Measurements from ENCODE around the gene LIM2.

DNA sequence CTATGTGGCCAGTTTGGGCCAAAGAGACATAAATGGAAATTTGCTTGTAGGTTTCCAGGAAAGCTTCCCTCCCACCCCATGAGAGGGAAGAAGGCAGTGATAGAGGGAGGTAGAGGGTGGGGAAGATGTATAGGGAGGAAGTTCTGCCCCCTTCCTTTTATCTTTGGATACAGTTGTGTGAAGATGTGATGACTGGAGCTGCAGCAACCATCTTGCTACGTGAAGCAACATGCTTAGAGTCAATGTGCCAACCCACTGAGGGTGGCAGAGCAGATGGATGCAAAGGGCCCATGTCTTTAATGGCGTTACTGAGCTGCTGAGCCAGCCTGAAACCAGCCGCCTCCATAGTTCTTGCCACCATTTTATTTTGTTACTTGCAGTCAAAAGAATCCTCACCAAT lies 56.6 kb downstream of the LIM2 start:
- TF ChIP-seq, protein P1, sequence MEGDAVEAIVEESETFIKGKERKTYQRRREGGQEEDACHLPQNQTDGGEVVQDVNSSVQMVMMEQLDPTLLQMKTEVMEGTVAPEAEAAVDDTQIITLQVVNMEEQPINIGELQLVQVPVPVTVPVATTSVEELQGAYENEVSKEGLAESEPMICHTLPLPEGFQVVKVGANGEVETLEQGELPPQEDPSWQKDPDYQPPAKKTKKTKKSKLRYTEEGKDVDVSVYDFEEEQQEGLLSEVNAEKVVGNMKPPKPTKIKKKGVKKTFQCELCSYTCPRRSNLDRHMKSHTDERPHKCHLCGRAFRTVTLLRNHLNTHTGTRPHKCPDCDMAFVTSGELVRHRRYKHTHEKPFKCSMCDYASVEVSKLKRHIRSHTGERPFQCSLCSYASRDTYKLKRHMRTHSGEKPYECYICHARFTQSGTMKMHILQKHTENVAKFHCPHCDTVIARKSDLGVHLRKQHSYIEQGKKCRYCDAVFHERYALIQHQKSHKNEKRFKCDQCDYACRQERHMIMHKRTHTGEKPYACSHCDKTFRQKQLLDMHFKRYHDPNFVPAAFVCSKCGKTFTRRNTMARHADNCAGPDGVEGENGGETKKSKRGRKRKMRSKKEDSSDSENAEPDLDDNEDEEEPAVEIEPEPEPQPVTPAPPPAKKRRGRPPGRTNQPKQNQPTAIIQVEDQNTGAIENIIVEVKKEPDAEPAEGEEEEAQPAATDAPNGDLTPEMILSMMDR (tag by site-specific recombination; IDR thresholded peaks at IDR 0.05) = no peak
- no peak for TF ChIP-seq ZBTB7A (tag by site-specific recombination; IDR thresholded peaks at IDR 0.05; ENCODE audit: low read depth)
- TF ChIP-seq, protein P2, sequence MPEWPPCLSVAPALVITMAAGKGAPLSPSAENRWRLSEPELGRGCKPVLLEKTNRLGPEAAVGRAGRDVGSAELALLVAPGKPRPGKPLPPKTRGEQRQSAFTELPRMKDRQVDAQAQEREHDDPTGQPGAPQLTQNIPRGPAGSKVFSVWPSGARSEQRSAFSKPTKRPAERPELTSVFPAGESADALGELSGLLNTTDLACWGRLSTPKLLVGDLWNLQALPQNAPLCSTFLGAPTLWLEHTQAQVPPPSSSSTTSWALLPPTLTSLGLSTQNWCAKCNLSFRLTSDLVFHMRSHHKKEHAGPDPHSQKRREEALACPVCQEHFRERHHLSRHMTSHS (tag by site-specific recombination; IDR thresholded peaks at IDR 0.05) = no peak
- TF ChIP-seq, protein P3, sequence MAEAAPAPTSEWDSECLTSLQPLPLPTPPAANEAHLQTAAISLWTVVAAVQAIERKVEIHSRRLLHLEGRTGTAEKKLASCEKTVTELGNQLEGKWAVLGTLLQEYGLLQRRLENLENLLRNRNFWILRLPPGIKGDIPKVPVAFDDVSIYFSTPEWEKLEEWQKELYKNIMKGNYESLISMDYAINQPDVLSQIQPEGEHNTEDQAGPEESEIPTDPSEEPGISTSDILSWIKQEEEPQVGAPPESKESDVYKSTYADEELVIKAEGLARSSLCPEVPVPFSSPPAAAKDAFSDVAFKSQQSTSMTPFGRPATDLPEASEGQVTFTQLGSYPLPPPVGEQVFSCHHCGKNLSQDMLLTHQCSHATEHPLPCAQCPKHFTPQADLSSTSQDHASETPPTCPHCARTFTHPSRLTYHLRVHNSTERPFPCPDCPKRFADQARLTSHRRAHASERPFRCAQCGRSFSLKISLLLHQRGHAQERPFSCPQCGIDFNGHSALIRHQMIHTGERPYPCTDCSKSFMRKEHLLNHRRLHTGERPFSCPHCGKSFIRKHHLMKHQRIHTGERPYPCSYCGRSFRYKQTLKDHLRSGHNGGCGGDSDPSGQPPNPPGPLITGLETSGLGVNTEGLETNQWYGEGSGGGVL (tag by site-specific recombination; IDR thresholded peaks at IDR 0.05) = no peak
- TF ChIP-seq KLF16 (tag by site-specific recombination; IDR thresholded peaks at IDR 0.05) = no peak
- TF ChIP-seq ZNF19 (tag by site-specific recombination; IDR thresholded peaks at IDR 0.05; ENCODE audit: low read depth) = no peak
- no peak for TF ChIP-seq ZNF354C (tag by site-specific recombination; IDR thresholded peaks at IDR 0.05; ENCODE audit: borderline replicate concordance, low read depth)
- TF ChIP-seq KLF9 (tag by site-specific recombination; IDR thresholded peaks at IDR 0.05; ENCODE audit: low read depth) = no peak

Data from HEK293 (cell line).